HG03342 (cell line): Measurements from ENCODE around the gene GNB1.
"Not testable (repeated sequence)": the region's sequence is repeated elsewhere in the genome, so short reads cannot be mapped to it uniquely, and the experiment has no call there.

ENCODE experiments used
- ATAC-seq: cut with Tn5 transposase; IDR thresholded peaks from one replicate; pipeline ENCODE4 v1.9.1; 2021; ENCODE audit warnings: mild to moderate bottlenecking, moderate library complexity; ENCODE audit not compliant: unreplicated experiment

The GNB1 gene

GRCh38 chr1:1861761-1862310, 29.1 kb downstream of the GNB1 start:
- ATAC-seq, result not testable (repeated sequence)

DNA sequence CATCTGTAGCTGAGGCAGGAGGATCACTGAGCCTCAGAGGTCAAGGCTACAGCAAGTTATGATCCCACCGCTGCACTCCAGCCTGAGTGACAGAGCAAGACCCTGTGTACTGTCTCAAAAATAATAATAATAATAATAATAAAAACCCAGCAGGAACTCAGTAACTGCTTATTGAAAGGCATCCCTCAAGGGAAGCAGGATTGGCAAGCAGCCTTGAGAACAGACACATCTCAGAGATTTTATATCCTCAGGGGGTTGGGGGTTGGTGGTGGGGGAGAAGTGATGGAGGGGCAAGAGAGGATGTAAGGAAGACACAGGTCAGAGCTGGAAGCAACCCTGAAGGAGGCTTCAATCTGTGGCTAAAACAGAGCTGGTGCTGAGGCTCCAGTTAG, 29.6 kb downstream of the GNB1 start:
- ATAC-seq, result no peak

GRCh38 chr1:1859970-1860697, 30.8 kb downstream of the GNB1 start:
- ATAC-seq, result not testable (repeated sequence)

- no peak for ATAC-seq
These were observed 32.4 kb downstream of the GNB1 start for GRCh38 chr1:1858382-1859086.

- no peak for ATAC-seq
These were observed 33.7 kb downstream of the GNB1 start for GRCh38 chr1:1857096-1857703.

GRCh38 chr1:1856161-1856560, 34.7 kb downstream of the GNB1 start:
- ATAC-seq, result not testable (repeated sequence)

- ATAC-seq, result no peak
These were observed 37.2 kb downstream of the GNB1 start for GRCh38 chr1:1853593-1854257.

DNA sequence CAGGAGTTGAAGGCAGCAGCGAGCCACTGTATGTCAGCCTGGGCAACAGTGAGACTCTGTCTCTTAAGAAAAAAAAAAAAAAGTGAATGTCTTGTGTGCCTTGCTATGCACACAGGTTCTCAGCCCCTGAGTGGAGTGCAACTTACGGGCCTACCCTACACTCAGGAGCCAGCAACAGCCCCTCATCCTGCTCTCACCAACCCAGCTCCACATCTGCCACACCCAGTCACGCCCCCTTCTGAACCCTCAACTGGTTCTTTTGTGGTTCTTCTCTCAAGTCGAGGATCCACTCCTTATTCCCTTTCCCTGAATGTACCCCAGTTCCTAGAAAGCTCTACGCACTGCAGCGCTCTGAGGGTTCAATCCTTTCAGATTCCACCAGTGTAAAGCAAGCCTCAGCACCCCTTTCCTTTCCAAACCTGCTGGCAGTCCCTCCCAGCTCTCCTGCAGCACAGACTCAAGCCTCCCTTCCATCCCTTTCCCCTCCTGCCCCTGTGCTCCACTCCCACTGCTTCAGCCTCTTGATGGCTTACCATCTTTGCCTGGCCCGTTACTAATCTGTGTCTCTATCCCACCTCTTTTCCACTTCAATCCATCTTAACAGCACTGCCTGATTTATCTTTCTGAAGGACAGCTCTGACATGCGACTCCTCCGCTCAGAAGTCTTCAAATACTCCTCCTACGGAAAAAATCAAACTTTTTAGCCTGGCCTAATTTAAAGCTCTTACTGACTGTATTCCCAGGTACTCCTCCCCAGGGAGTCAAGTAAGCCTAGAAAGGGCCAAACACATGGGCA, 38.1 kb downstream of the GNB1 start:
- no peak for ATAC-seq

DNA sequence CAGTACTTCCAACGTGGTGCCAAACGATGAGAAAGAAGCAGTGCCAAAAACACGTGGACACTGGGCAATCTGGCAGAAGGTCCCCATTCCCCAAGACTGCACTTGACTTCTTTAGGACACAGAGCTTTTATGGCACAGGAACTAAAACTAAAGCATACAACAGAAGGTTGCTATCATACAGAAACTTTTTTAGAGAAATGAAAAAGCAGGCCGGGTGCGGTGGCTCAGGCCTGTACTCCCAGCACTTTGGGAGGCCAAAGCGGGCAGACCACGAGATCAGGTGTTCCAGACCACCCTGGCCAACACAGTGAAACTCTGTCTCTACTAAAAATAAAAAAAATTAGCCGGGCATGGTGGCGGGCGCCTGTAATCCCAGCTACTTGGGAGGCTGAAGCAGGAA, 43.0 kb downstream of the GNB1 start:
- no peak for ATAC-seq

GRCh38 chr1:1847061-1847850, 43.6 kb downstream of the GNB1 start:
- no peak for ATAC-seq

DNA sequence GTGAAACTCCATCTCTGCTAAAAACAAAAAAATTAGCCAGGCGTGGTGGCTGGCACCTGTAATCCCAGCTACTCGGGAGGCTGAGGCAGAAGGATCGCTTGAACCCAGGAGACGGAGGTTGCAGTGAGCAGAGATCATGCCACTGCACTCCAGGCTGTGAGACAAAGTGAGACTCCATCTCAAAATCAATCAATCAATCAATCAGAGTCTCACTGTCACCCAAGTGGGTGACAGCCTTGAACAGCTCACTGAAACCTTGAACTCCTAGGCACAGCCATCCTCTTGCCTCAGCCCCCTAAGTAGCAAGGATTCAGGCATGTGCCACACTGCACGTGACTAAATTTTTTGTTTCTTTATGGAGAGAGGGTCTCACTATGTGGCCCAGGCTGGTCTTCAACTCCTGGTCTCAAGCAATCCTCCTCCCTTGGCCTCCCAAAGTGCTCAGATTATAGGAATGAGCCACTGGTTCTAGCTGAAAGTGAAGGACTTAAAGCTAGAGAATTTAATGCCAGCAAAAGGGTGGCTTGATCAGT, 44.4 kb downstream of the GNB1 start:
- ATAC-seq, result no peak

DNA sequence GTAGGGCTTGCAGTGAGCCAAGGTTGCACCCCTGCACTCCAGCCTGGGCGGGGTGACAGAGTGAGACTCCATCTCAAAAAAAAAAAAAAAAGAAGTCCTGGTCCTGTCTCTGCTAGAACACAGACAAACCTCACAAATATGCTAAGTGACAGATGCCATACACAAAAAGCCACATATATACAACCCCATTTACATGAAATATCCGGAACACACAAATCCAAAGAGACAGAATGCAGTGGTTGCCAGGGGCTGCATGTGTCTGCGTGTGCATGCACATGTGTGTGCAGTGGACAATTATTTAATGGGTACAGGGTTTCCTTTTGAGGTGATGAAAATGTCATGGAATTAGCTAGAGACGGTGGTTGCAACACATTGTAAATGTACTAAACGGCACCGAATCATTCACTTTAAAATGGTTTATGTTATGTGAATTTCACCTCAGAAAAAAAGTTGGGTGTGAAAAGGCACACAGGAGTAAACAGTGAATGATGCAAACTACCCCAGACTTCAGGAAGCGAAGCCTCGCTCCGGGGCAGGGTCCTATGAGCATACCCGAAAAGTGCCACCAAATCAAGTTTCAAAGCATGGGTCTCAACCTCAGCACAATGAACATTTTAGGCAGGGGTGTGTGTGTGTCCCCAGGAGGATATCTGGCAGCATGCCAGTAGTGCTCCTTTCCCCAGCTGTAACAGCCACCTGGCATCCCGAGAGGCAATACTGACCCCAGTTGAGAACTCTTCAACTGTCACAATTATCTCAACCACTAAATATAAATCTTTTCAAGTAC, 48.3 kb downstream of the GNB1 start:
- no peak for ATAC-seq

DNA sequence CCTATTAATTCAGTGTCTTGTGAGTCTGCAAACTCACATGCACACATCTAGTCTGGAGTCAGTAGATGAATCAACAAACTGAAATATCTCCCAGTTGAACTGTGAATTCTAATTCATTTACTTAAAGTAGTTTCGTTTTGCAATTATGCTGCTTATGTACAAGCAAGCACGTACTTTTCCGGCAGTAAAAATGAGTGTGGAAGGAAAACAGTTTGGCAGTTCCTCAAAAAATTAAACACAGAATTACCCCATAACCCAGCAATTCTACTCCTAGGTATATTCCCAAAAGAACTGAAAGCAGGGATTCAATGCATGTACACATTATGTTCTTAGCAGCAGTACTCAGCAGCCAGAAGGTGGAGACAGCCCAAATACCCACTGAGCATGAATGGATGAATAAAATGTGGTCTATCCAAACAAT, 49.3 kb downstream of the GNB1 start:
- ATAC-seq, result no peak

GRCh38 chr1:1839311-1839965, 51.4 kb downstream of the GNB1 start:
- no peak for ATAC-seq

DNA sequence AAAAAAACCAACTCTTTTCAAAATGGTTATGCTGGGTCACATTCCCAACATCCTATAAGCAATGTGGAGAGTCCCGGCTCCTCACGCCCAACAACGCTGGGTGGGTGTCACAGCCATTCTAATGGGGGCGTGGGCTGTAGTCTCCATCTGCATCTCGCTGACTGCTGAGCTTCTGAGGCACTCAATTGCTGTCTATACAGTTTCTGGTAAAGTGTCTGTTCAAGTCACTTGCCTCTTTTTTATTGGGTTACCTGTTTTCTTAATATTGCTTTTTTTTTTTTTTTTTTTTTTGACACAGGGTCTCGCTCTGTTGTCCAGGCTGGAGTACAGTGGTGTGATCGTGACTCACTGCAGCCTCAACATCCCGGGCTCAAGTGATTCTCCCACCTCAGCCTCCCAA, 54.8 kb downstream of the GNB1 start:
- no peak for ATAC-seq

DNA sequence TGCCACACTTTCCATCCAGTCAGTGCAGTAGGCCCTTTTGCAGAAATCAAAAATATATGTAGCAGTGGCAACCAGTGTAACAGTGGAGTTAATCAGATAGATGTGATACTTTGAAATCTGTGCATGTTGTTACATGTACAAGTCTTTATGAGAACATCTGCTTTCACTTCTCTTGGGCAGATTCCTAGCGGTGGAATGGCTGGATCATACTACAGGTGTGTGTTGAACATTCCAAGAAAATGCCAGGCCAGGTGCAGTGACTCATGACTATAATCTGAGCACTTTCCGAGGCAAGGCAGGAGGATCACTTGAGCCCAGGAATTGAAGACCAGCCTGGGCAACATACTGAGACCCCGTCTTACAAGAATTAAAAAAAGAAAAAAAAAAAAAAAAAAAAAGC, 55.3 kb downstream of the GNB1 start:
- ATAC-seq, result no peak

- peak; percentile 74 for ATAC-seq
These were observed 57.0 kb downstream of the GNB1 start for GRCh38 chr1:1833916-1834325.

- ATAC-seq, result no peak
These were observed 57.4 kb downstream of the GNB1 start for GRCh38 chr1:1833456-1833855.
